GM19467 (cell line): ENCODE results near the gene HOXC12.

ENCODE experiments used
- ATAC-seq: cut with Tn5 transposase; IDR thresholded peaks from one replicate; pipeline ENCODE4 v1.9.1; 2021; ENCODE audit warnings: mild to moderate bottlenecking, moderate library complexity; ENCODE audit not compliant: unreplicated experiment

HOXC12 gene

GRCh38 chr12:53969588-53970259 lies 15.0 kb downstream of the HOXC12 start:
- no peak for ATAC-seq

DNA sequence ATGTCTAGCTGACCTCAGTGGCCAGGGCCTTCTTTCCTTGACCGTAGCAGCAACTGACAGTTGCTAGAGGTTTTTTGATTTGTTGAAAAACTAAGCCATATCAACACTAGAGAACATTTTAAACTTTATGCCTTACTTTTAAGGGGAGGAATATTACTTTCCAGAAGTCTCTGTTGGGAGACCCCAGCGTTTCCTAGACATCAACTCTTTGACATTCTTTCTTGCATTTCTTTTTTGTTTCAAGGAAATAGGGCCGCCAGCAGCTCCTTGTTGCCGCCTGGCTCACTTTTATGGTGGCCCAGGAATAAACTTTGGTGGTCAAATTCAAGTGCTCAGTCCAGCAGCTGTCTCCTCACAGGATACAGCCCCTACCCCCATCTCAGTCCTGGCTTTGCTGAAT lies 15.7 kb downstream of the HOXC12 start:
- no peak for ATAC-seq

DNA sequence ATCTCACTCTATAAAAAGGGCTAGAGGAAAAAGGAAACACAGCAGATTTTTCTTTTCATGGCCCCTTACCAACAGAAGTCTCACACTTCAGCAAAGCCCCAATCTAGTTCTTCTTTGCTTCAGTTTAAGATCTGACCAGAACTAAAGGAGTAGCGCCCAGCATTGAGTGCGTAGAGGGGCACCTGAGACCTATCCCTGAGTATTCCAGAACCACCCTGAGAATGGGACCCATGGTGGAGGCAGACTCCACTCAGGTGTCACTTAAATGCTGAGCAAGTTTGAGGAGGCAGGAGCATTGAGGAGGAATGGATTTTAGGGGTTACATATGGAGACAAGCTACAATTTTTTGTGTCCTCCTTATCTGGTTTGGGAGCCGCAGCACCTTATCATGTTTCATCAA lies 16.4 kb downstream of the HOXC12 start:
- no peak for ATAC-seq

DNA sequence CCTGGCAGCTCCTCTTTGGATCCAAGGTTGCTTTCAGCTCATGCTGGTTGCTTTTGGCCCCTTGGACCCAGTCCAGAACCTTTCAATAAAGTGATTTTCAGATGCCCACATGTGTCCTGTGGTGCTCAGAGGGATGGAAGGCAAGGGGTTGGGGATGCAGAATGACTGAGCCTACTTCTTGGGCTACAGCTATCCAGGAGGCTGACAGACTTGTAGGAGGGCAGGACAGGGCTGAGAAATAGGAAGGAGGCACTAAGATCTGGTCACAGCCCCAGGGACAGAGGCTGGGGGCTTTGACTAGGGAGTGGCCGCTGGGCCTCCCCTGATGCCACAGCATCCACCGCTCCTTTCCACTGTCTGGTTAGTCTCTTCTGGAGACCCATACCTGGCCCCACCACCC lies 17.0 kb downstream of the HOXC12 start:
- no peak for ATAC-seq

GRCh38 chr12:53972152-53972702 lies 17.5 kb downstream of the HOXC12 start:
- ATAC-seq: no peak

DNA sequence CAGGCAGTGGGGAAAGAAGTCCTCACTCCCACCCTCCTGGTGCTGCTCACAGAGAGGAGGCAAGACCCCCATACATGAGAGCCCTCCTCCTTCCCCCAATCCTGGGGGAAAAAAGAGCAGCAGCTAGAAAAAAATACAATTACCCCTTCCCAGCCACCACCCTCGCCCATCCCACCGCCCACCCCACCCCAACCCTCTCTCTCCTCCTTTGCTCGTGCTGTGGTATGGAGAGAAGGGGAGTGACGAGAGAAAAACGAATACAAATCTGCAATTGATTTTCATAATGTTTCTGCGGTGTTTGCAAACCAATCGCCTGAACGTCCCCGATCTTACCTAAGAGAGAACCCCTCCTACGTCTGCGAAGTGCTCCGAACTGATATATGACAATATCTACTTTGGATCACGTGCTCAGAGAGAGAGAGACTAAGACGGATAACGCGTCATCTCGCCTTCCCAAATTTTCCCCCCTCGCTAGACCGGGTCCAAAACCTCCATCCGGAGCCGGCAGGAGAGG lies 18.1 kb downstream of the HOXC12 start, which contains the start of gene HOXC11:
HOXC11 (plus strand) TSS at position 405 of the 514 bp plus-strand sequence. CDS start 116 bp downstream, outside the sequence.
- no peak for ATAC-seq

DNA sequence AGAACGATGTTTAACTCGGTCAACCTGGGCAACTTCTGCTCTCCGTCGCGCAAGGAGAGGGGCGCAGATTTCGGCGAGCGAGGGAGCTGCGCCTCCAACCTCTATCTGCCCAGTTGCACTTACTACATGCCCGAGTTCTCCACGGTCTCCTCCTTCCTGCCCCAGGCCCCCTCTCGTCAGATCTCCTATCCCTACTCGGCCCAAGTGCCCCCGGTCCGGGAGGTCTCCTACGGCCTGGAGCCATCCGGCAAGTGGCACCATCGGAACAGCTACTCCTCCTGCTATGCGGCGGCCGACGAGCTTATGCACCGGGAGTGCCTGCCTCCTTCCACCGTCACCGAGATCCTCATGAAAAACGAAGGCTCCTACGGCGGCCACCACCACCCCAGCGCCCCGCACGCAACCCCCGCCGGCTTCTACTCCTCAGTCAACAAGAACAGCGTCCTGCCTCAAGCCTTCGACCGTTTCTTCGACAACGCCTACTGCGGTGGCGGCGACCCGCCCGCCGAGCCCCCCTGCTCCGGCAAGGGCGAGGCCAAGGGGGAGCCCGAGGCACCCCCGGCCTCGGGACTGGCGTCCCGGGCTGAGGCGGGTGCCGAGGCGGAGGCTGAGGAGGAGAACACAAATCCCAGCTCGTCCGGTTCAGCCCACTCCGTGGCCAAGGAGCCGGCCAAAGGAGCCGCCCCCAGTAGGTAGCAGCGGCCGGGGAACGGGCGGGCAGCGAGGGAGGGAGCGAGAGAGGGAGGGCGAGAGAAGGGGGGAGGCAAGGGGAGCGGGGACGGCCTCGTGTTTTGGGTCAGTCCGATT lies 18.7 kb downstream of the HOXC12 start:
- no peak for ATAC-seq

DNA sequence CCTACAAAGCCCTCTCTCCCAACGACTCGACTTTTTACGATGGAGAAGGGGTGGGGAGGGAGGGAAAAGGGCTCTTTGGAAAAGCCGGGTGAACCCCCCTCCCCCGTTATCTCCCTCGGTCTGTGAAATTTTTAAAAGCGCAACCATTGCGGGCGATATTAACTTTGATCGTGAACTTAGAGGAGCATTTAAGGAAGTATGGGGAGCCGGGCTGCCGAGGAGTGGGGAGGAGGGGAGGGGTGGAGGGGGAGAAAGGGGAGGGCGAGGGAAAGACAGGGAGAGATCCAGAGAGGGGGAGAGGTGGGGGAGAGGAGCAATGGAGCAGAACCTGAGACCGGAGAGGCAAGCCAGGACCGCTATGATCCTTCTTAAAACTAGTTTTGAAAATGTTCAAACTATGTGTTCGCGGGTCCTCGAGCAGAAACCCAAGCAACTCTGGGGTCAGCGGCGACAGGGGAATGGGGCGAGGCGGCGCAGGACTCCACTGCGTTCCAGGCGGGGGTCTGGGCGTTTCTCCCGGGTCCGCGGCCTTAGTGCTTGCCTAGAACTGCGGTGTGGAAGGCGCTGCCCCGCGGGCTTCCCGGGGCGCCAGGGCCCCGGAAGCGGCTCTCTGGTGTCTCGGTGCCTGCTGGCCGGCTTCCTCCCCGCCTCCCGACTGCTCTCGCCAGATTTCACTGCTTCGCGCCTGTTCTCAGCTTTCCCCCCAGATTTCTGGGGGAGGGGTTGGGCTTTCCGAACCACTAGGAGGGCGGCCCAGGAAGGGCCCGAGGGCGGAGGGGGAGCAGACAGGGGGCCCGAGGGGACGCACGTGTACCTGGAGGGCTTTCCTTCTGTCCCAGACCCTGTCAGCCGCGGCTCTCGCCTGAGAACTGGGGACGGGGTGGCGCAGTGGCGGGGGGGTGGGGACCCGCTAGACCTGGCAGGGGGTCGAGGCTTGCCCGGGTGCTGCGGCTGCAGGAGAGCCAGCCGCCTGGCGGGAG lies 19.7 kb downstream of the HOXC12 start, which contains the start of gene HOTAIR:
HOTAIR (minus strand) TSS at position 871 of the 980 bp plus-strand sequence.
- no peak for ATAC-seq

DNA sequence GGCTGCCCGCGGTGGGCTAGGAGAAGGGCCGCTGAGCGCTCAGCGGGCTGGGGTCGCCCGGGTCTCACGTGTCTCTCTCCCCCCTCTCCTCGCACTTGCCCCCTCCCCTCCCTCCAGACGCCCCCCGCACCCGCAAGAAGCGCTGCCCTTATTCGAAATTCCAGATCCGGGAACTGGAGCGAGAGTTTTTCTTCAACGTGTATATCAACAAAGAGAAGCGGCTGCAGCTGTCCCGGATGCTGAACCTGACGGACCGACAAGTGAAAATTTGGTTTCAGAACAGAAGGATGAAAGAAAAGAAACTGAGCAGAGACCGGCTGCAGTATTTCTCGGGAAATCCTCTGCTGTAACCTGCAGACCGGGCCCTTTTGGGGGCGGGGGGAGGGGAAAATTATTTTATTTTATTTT lies 20.4 kb downstream of the HOXC12 start:
- ATAC-seq: no peak

DNA sequence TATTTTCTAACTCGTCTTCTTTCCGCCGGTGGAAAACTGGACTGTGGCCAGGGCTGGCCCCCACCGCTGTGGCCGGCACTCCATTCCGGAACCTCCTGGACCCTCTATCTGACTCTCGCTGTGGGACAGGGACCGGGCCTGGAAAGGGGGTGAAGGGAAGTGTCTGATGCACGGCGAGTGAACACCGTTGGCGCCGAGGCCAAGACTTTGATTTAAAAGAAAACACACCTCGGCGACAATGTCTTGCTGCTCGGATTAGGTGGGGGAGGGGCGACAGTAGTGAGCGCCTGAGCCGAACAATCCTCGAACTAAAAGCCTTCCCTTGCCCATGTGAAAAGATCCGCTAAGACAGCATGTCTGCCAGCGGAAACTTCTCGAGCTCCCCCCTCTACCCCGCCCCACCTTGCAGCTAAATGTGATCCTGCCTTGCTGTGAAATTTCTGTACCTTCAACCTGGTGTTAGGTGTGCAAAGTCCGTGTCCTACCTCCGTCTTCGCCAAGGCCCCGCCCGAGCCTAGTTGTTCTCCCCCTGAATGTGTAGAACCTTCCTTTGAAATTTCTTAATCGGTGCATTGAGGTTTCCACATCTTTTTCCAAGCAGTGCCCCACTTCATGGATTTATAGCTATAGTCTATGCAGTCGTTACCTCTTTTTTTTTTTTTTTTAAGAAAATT lies 20.9 kb downstream of the HOXC12 start:
- ATAC-seq: no peak

GRCh38 chr12:53976172-53976822 lies 21.6 kb downstream of the HOXC12 start:
- ATAC-seq: no peak

DNA sequence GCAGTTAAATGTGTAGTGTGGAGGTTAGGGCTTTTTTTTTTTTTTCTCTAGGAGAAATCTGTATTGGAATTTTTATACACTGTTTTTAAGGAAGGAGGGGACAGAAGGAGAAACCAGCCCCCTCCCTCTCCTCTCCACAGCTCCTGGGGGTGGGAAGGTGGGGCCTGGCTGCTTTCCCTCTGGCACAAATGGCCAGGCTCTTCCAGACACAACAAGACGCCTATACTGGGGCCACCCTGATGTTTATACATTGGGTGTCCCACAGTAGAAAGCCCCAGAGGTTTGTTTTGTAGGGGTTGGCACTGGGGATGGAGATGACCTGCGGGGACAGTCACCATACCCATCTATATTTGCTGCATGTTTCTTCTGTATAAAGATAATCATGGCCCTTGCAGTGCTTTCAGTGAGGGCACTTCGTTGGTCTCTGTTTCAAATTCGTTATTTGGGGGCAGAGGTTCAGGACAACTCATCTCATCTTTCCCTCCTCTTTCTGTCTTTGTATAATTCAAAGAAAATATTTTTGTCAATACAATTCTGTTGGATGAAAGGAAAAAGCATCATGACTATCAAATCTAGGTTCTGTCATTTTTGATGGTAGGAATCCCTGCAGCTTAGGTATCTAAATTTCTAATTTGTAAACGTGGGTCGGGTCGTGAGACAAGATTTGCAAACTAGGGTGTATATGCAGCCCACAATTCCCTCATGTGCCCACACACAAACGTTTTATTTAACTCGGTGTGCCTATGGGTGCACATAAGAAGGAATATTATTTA lies 22.3 kb downstream of the HOXC12 start:
- no peak for ATAC-seq

GRCh38 chr12:53977596-53978445 lies 23.1 kb downstream of the HOXC12 start:
- no peak for ATAC-seq

DNA sequence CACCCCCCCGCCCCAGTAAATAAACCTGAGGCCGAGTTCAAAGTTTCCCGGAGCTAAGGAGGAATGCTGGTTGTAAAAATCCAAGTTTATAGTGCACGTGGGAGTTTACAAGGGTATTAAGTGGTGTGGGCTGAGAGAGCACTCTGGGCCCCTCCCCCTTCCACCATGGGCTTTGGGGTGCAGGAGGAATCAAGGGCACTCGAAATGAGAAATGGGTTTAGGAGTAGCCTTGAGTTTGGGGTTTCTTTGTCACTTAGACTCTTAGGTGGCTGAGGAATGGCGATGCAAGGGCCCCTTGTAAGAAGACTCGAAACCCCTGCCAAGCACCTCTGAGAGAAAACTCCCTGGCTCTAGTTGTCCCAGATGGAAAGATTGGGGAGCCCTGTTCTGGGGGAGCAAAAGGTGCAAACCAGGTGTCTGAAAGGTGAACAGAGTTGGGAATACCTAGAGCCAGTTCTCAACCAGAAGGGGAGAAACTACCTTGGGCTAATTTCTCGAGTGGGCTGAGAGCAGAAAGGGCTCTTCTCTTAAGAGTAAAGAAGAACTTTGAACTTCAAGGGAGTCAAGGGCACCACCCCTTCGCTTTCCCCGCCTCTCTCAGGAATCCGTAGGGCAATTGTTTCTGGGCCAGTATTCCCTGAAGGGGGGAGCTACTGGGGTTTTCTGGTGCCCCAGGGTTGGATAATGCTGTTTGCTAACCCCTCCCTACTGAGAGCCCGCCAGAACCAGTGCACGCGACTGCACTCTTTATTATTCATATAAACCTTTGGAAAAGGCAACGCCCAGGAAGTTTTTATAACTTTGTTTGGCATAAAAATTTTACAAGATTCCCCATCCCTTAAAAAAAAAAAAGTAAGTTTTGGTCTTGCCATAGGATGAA lies 24.0 kb downstream of the HOXC12 start:
- no peak for ATAC-seq

DNA sequence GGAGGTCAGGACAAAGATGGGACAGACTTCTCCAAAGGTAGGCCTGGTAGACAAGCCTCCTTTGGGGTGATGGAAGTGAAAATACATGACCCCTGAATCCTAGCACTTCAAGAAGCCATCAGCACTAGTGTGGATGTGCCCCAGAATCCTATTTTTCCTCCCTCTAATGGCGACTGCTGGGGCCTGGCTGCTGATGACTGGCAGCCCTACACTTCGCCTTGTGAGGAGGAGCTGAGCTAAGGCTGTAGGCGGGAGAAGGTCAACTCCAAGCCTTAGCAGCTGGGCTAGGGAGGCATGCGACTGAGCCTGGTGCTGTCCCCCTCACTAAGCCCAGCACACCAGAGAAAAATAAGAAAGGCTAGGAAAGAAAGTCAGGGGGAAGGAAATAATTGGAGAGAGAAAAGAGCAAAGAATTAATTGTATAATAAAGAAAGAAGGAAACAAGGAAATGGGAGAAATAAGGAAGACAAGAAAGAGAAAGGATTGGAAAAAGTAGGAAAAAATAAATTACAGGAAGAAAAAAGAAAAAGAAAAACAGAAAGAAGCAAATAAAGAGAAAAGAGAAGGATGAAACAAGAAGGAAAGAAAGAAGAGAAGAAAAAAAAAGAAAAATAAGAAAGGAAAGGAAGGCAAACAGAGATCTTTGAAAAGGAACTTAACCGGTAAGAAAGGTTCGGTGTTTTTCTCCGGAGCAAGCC lies 25.6 kb downstream of the HOXC12 start:
- ATAC-seq: no peak

DNA sequence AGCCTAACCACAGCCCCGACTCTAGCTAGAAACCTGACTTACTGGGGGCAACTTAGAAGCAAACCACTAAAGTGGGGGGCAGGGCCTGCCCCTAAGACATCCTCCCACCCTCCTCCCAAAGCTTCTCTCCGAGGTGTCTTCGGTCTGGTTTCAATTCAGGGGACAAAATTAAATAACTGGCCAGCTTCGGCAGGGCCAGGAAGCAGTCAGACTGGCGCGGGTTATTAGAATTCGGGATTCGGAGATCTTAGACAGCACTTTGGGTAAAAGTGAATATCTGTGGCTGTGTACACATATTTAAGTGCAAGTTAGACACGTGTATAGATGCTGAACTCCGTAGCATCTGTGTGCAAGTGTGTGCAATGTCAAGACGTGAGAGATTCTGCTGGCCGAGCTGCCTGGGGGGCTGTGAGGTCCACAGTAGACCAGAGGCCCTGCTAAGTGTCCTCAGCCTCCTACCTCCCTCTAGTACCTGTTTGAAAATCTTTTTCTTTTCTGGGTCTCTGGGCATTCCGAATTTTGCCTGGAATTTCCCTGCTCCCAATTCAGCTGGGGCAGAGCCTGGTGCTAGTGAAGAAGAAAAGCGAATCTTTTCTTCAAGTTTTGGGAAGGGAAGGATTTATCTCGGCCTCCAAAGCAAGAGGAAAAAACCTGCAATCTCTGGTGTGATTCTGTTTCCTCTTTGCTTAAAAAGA lies 26.2 kb downstream of the HOXC12 start:
- ATAC-seq: no peak
